Activated T-helper 1 cell treated with Interleukin-2 at 50 U/mL for 16 hours (primary cell): ENCODE results near the gene OR7A17.

Experiments
- DNase-seq: peaks from one replicate; pipeline ENCODE4 v3.0.0-alpha.2; 2020; ENCODE audit warnings: low read depth

The OR7A17 gene

DNA sequence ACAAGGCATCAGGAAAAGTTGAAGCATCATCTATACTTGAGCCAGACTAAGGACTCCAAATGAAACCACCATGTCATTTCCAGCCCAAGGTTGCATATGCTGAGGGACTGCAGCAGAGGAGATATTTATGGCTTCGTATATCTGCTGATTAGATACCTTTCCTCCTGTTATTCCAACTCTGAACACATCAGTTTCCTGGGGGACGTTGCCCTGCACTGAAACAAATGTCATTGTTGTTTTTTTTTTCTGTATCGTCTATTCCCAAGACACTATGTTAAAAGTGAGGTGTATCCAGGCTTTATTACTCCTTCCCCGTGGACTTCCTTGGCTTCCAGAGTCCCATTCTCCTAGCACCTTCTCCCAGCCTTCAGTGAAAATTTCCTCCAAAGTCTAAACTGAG is at the start of gene OR7A17:
OR7A17 (minus strand) TSS at position 101 of the 400 bp plus-strand sequence. CDS start 4,777 bp downstream, outside the sequence.
- DNase-seq, result no peak

DNA sequence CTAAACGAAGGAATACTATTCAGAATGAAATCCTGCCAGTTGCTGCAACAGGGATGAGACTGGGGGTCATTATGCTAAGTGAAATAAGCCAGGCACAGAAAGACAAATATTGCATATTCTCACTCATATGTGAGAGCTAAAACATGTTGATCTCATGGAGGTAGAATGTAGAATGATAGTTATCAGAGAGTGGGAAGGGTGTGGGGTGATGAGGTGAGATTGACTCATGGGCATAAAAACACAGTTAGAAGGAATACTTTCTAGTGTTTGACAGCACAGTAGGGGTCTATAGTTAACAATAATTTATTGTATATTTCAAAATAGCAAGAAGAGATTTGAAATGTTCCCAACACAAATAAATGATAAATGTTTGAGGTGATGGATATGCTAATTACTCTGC is 47.6 kb upstream of the OR7A17 start:
- no peak for DNase-seq

DNA sequence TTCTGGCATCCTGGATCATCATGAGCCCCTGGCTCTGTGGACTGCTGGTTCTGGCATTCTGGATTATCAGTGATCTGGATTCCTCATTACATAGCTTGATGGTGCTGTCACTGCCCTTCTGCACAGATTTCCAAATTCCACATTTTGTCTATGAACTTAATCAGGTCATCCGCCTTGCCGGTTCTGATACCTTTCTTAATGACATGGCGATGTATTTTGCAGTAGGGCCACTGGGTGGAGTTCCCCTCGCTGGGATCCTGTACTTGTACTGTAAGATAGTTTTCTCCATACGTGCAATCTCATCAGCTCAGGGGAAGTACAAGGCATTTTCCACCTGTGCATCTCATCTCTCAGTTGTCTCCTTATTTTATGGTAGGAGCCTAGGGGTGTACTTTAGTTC is 30.9 kb upstream of the OR7A17 start:
- no peak for DNase-seq

DNA sequence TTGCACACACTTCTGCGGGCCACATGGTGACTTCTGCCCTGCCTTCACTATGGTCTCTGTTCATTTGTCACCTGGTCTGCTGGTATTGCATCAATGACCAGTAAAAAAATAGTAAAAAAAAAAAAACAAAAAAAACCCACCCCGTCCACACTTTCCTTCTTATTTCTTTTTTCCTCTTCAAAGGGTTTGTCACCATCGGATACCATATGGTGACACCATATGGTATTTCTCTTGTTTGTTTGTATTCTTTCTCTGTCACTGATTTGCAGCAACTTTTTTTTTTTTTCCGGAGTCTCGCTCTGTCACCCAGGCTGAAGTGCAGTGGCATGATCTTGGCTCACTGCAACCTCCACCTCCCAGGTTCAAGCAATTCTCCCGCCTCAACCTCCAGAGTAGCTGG is 29.2 kb upstream of the OR7A17 start:
- DNase-seq, result no peak

DNA sequence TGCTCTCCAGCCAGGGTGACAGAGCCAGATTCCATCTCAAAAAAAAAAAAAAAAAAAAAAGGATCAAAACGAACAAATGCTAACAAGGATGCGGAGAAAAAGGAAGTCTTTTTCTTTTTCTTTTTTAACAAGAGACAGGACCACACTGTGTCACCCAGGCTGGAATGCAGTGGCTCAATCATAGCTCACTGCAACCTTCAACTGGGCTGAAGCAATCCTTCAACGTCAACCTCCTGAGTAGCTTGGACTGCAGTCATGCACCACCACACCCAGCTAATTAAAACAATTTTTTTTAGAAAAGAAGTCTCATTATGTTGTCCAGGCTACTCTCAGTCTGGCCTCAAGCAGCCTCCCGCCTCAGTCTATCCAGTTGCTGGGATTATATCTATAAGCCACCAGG is 20.8 kb upstream of the OR7A17 start:
- DNase-seq, result no peak

DNA sequence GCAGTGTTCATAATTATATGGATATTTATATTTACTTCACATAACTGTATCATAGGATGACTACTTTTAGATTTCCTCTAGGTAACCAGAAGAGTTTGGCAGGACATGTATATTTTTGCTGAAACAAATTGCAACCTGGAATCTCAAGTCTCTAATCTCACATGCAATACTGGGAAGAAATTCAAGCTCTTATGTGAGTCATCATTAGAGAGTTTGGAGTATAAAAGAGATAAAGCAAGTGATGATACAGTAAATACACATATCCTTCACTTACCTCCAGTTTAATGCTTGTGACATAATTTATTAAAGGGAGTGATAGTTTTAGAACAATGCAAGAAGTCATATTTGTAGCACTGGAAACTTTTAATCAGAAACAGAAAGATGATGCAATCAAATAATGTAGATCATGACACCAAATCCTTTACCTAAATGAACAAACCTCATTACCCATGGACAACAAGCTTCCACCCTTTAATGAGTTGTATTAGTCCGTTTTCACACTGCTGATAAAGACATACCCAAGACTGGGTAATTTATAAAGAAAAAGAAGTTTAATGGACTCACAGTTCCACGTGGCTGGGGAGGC is 15.8 kb upstream of the OR7A17 start:
- no peak for DNase-seq

DNA sequence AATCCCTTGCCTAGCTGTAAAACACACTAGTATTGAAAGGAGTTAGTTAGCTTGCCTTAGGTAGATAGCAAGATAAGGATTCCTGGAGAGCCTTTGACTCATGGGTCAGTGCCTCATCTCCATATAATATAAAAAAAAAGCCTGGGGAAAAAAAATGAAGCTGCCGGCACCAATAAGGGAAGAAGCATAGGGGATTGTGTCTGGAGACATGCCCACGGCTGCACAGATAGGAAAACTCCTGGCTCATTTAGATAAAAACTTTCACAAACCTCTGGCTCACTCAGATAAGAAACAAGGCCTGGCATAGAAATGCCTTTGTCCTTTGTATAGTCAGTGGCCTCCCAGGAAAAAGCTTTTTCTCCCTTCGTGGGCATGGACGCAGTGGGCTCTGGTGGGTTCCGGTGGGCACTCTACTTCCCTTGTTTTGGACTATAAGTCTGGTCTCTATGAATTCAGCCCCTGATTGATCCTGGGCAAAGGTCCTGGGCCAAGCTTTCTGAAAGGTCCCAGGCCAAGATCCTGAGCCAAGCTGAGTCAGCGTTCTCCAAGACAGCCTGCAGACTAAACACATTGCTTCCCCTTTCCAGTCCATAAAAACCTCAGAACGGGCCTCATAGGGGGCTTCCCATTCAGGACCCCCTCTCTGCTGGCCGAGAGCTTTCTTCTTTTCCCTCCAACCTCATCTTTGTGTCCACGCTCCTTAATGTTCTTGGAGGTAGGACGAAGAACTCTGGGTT is 4.9 kb upstream of the OR7A17 start:
- DNase-seq, result no peak

DNA sequence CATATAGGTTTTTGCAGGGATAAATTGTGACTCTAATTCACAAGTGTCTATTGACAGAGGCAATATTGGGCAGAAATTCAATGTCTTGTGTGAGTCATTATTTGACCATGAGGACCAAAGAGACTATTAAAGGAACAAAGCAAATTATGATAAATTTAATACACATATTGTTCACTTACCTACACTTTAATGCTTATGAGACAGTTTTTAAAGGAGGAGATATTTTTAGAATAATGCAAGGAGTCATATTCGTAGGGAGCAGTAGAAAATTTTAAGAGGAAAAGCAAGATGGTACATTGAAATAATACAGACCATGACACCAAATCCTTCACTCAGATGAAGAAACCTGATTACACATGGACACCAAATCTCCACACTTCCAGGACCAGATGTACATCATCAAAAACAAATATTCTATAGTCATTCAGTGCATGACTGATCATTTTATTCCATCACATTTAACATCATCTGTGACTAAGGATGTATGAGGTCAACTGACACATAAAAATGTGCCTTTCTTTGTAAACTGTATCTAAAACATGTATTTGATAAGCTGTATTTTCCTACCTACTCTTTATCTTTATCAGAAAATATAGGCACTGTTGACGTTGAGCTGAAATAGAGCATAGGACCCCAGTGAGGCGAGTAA is 4.2 kb upstream of the OR7A17 start:
- DNase-seq, result no peak

DNA sequence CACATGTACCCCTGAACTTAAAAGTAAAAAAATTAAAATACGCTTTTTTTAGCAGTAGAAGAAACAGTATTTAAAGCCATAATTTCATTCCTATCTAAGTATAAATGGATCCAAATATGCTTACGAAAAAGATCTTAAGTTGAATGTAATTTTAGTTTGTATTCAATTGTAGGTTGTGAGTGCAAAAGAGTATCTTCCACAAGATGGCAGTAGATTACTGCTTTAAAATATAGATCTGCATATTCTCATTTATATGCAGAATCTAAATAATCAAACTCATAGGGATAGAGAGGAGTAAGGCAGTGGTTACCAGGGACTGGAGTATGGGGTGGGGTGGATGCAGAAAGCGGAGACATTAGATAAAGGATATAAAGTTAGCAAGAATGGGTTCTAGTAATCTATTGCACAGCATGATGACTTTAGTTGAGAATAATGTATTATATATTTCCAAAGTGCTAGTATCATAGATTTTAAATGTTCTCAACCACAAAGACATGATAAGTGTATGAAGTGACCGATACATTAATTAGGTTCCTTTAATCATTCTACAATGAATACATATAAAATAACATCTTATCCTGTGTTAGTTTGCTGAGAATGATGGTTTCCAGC is 14.2 kb downstream of the OR7A17 start:
- no peak for DNase-seq

DNA sequence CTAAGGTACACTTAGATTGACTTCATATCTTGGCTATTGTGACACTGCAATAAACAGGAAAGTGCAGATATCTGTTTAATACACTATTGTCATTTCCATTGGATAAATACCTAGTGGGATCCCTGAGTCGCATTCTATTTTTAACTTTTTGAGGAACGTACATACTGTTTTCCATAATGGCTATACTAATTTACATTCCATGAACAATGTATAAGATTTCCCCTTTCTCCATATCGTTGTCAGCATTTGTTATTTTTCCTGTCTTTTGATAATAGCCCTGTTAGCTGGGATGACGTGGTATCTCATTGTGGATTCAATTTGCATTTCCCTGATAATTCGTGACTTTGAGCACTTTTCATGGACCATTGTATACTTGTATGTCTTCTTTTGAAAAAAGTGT is 17.4 kb downstream of the OR7A17 start:
- DNase-seq, result no peak

DNA sequence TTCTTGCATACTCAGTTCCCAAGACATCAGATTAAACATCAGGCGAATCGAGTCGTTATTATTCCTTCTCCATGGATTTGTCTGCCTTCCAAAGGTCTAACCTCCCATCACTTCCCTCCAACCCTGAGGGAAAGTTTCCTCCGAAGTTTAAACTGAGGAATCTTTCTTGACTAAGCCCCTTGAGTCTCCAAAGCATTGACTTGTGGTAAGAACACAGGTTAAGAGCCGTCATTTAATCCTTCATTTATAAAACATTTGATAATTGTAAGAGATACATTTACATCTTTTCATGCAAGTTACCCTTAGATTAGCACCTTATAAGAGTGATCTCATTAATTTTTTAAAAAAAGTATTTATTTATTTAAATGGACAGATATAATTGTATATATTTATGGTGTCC is 37.1 kb downstream of the OR7A17 start, which contains the start of gene OR7A10:
OR7A10 (minus strand) TSS at position 101 of the 400 bp plus-strand sequence. CDS start 7,045 bp downstream, outside the sequence.
- DNase-seq, result no peak

DNA sequence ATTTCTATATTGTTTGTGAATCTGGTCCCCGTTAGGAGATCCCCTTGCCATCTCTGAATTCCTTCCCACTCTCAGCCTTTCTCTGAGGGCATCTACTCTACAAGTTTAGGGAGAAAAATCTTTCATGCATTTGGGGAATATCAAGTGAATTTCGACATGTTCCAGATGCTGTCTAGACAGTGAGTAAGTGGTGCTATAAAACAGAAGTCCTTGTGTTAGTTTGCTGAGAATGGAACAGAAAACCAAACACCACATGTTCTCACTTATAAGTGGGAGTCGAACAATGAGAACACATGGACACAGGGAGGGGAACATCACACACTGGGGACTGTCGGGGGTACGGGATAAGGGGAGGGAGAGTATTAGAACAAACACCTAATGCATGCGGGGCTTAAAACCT is 42.4 kb downstream of the OR7A17 start:
- no peak for DNase-seq

DNA sequence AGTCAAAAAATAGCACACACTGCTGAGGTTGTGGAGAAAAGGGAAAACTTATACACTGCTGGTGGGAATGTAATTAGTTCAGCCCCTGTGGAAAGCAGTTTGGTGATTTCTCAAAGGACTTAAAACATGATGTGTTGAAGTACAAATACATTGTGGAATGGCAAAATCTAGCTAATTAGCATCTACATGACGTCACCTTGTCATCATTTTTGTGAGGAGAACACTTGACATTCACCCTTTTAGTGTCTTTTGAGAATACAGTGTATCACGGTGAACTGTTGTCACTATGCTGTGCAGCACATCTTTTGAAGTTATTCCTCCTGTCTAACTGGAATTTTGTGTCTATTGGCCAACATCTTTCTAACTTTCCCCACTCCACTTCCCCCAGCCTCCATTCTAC is 42.8 kb downstream of the OR7A17 start:
- no peak for DNase-seq

DNA sequence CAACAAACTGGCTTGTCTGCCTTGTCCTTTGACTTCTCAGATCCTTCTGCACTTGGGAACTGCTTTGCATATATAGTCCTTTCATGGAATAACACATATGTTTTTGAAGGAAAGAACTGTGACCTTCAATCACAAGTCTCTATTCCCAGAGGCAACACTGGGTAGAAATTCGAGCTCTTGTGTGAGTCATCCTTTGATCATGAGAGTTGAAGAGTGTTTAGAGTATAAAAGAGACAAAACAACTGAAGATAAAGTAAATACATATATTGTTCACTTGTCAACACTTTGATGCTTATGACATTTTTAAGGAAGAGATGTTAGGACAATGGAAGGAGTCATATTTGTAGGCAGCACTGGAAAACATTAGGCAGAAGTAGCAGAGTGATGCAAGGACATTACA is 45.7 kb downstream of the OR7A17 start:
- no peak for DNase-seq

DNA sequence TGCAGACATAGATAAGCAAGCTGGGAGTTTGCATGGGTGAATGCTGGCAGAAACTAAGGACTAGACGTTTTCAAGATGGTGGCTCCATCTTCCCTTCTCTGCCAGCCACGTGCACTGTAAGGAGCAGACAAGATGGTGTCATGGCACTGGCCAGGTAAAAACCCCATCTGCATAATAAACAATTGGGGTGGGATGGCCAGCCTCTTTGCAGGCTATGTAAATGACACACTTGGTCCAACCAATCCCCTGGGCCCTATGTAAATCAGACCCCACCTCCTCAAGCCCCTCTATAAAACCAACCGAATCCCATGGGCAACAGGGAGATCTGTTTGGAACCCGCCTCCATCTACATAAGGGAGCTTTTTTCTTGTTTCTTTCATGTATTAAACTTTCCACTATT is 48.5 kb downstream of the OR7A17 start:
- no peak for DNase-seq

DNA sequence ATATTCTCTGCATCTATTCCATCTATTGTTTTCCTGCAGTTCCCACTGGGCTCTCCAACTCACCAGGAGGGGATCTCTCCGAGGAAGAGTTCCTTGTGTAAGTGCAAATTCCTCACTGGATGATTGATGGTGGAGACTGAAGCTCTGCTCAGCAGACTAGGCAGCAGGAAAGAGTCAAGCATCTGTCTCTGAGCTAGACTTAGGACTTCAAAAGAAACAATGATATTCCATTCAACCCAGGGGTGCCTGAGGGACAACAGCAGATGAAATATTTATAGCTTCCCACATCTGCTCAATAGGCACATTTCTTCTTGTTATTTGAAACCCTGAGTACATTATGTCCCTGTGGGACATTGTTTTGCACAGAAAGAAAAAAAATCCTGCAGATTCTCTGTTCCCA is 50.9 kb downstream of the OR7A17 start, which contains the start of the genes OR7A5 and OR7C1:
OR7A5 (minus strand) TSS at position 175 of the 400 bp plus-strand sequence. CDS start 6,944 bp downstream, outside the sequence.
OR7C1 (minus strand) TSS at position 175 of the 400 bp plus-strand sequence. CDS start 35,049 bp downstream, outside the sequence.
- DNase-seq, result no peak

DNA sequence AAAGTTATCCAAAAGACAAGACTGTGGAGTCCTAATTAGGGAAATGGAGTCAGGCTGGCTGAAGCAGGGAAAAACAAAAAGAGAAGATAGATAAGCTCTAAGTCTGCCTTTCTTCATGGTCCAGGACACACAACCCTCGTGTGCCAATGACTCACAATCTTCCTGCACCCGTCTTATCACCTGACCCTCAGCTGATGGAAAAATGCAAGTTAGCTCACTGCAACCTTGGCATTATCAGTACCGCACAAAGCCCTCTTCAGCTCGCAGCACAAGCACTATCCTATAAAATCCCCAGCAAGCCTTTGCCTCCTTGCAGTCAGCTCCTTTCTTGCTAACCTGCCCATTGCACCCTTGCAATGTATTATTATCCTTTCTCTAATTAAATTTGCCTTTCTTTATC is 55.2 kb downstream of the OR7A17 start:
- no peak for DNase-seq
